ENCODE data around the gene MGME1. TPM values are rescaled to one million over a fixed set of nuclear protein-coding genes. Genes with fewer than 3 reads are reported as not detected.
A peak's percentile ranks its signal among the peaks of the same experiment; 100 is the strongest.
"Not testable (repeated sequence)": the region's sequence is repeated elsewhere in the genome, so short reads cannot be mapped to it uniquely, and the experiment has no call there.

Gene MGME1
- total RNA-seq, 1 donor from 2014 or later, result 12.9 TPM

- DNase-seq (ENCODE audit: low read depth), result no peak
Observed at GRCh38 chr20:17959257-17959627, 9.6 kb upstream of the MGME1 start.

DNA sequence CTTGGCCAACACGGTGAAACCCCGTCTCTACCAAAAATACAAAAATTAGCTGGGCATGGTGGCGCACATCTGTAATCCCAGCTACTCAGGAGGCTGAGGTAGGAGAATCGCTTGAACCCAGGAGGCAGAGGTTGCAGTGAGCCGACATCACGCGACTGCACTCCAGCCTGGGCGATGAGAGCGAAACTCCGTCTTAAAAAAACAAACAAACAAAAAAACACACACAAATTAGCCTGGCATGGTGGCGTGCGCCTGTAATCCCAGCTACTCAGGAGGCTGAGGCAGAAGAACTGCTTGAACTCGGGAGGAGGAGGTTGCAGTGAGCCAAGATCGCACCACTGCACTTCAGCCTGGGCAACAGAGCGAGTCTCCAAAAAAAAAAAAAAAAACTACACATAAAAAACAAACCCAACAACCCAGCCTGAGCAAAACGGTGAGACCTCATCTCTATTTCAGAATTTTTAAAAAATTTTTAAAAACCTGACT is 8.4 kb upstream of the MGME1 start:
- DNase-seq (ENCODE audit: low read depth), result not testable (repeated sequence)

DNA sequence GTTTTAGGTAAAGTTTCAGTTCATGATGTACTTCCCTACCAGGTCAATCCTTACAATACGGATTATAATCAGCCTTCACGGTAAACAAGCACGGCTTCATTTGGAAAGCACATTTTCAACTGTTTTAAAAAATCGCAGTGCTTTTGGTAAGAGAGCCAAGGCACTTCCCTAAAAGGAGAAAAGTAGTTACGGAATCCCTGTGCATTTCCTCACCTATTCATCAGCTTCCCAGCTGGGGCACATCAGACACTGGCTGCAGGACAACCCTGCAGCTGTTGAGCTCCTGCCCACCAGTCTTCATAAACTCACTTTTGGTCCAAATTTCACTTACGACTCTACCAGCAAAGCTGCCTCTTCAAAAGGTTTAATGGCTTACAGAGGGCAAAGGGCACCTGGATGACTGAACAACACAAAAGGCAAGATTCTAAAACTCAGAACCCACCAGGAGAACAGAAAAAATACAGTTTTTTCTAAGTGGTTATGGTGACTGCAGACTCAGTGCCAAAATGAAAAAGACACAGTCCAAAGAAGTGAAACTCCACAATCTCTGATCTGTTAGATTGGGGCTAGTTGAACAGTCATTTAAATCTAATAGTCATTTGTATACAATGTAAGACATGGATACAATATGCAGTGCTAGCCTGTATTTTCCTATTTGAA is 7.8 kb upstream of the MGME1 start:
- peak; percentile 55 for DNase-seq (ENCODE audit: low read depth)

GRCh38 chr20:17961587-17961940 is 7.3 kb upstream of the MGME1 start:
- DNase-seq (ENCODE audit: low read depth), result no peak

GRCh38 chr20:17963114-17963897 is 5.5 kb upstream of the MGME1 start:
- no peak for DNase-seq (ENCODE audit: low read depth)

- DNase-seq (ENCODE audit: low read depth), result no peak
Observed at GRCh38 chr20:17964073-17964472, 4.7 kb upstream of the MGME1 start.

DNA sequence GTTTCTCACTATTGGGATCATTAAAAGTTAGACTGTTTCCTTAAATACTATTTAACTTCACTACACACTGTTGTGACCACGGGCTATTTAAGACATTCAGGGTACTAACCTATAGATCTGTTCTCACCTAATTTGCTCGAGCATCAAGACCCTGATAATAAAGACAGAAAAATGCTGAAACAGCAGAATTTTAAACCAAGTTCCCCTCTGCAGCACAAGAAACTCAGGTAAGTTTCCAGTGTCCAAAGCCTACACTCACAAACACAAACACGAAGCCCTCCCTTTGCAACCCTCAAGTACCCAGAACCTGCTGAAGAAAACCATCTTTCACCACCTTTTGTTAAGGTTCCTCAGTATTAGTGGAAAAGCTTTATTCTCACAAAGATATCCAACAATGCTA is 4.2 kb upstream of the MGME1 start:
- DNase-seq (ENCODE audit: low read depth), result no peak

DNA sequence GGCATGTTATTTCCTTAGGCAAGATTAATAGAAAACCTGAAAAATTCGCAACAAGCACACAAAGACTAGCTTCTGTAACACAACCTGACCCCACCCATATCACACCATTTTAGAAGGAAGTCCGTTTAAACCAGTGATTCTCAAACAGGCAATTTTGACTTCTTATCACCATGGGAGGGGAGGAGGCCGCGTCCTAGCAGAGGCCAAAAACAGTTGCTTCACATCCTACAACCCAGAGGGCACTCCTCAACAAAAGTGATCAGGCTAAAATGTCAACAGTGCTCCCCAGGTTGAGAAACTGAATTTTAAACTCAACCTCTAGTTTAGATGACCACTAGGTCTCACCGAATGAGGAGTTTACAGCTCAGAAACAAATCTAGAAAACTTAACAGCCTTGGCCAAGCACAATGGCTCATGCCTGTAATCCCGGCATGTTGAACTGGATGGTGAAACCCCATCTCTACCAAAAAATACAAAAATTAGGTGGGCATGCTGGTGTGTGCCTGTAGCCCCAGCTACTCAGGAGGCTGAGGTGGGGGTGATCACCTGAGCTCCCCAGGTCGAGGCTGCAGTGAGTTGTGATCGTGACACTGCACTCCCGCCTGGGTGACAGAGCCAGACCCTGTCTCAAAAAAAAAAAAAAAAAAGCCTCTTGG is 3.6 kb upstream of the MGME1 start:
- no peak for DNase-seq (ENCODE audit: low read depth)

DNA sequence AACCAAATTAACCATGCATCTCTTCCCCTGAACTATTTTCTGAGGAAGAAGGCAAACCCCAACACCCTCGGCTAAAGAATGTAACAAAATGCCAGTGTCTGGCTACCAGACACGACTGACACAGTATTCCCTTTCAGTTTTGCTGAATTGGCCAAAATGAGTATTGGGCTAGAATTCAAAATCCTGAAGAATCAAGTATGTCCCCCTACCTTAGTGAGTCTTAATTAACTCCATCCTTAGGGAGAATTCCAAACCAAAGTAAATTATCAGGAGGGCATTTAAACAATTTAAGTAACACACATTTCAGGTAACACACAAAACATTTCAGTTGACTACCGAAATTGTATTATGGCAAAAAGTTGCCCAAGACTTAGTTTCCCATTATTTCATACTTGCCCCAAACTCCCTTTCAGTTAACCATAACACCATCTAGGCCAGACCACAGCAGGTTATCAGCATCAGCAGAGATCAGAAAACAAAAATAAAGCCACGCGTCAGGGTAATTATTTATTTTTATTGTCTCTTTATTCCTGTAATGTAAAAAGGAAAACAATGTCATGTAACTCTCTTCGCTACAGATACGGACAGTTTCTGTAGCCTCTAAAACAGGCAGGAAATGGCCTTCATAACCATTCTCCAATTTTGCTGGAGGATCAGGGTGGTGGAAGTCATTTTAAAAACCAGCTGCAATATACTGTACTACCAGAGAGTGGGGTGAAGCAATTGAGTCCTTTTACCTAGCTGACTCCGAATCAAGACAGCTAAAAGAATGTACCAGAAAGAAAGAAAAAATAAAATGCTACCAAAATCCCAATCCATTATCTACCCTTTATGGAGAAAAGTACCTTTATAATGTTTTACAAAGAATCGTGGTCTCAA is 2.1 kb upstream of the MGME1 start:
- DNase-seq (ENCODE audit: low read depth), result peak; percentile 61

DNA sequence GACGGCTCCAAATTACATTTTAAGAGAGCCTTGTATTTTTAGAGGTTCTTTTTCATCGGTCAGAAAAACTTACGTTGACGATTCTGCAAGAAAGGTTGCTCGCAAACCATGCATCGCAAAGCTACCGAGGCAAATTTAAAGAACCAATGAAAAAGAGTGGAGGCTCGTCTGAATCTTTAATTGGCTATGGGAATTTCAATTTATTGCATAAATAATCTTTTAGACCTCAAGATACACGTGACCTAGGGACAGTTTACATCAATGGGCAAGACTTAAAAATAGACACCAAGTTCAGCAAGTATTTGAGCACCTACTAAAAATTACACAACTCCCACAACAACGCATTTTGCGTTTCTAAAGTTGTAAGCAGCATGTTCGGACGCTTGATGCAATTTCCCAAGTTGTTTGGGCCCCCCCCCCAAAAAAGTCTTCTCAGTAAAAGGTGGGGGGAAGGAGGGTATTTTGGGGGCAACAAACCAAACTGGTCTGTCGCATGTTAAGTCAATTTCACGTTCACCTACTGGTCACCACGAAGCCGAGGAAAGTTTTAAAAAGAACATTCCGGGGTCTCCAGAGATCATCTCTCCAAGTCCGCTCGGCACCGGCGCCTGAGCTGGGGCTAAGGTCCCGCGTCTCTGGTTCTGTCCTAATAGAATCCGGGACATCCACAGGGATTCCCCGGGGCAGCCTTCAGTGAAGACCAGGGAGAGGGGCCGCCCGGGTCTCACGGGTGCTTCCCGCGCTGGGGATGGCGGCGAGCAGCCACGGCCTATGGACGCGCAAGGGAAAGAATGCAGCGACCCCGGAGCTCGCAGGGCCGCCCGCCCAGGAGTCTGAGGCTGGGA is 1.1 kb upstream of the MGME1 start:
- no peak for DNase-seq (ENCODE audit: low read depth)

GRCh38 chr20:17969278-17969883 is 563 bp downstream of the MGME1 start:
- DNase-seq (ENCODE audit: low read depth), result peak; percentile 38

- DNase-seq (ENCODE audit: low read depth), result peak; percentile 73
Observed at GRCh38 chr20:17969884-17970409, 1.1 kb downstream of the MGME1 start.

DNA sequence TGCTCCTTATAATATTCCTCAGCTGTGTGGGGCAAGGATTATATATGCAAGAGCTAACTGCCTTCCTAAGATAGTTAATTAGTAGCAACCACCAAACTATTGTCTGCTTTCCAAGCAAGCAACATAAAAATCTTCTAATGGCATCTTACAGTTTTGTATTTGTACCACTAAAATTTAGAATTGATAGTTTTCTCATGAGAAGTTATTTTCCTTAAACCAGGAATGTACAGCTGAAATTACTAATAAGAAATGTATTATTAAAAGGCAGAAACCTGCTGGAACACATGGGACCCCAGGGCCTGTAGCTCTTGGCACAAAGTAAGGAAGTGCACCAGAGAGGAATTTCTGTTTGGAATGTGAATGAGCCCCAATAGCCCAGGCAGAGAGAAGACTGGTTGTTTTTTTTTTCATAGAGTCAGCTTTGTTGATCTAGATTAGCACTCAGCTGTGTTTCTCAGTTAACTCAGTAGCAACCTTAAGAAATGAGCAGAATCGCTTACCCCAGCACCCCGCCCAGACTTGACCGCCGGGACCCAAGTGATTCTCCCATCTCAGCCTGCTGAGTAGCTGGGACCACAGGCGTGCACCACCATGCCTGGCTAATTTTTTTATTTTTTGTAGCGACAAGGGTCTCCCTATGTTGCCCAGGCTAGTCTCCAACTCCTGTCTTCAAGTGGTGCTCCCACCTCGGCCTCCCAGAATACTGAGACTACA is 2.6 kb downstream of the MGME1 start:
- DNase-seq (ENCODE audit: low read depth), result peak; percentile 87

DNA sequence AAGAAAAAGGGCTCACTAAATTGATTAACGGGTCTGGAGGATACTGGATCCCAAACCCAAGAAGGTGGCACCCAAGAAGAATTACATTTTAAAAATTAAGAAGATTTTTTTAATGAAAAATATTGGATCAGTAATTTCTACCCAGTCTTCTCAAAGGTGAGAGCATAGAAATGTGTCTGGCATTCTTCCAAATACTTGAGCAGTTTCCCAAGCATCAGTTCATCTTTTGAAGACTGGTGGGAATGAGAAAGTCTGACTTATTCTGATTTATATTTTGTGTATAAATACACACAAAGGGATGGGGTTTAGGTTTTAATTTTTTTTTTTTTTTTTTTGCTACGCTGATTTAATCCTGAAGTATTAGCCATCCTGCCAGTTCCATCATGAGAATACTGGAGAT is 3.3 kb downstream of the MGME1 start:
- DNase-seq (ENCODE audit: low read depth), result no peak

DNA sequence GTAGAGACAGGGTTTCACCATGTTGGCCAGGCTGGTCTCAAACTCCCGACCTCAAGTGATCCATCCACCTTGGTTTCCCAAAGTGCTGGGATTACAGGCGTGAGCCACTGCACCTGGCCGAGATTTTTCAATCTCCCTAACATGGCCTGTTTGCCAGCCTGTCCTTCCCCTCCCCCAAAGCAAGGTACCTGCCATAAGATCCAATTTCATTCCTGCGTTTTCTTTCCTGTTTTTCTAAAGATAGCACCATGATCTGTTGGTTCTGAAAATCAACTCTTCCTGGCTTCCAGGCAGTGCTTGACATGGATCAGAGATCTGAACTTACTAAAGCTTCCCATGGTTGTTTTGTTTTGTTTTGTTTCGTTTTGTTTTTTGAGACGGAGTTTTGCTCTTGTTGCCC is 7.5 kb downstream of the MGME1 start:
- DNase-seq (ENCODE audit: low read depth), result no peak

DNA sequence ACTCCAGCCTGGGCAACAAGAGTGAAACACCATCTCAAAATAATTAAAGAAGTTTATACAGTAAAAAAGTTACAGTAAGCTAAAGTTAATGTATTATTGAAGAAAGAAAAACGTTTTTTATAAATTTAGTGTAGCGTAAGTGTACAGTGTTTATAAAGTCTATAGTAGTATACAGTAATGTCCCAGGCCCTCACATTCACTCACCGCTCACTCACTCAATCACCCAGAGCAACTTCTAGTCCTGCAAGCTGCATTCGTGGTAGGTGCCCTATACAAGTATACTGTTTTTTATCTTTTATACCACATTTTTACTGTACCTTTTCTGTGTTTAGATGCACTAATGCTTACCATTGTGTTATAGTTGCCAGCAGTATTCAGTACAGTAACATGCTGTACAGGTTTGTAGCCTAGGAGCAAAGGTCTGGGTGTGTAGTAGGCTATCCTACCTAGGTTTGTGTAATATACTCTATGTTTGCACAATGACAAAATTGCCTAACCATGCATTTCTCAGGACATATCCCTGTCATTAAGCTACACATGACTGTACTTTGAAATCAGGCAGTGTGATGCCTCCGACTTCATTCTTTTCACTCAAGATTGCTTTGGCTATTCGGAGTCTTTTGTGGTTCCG is 16.7 kb downstream of the MGME1 start:
- DNase-seq (ENCODE audit: low read depth), result peak; percentile 52

DNA sequence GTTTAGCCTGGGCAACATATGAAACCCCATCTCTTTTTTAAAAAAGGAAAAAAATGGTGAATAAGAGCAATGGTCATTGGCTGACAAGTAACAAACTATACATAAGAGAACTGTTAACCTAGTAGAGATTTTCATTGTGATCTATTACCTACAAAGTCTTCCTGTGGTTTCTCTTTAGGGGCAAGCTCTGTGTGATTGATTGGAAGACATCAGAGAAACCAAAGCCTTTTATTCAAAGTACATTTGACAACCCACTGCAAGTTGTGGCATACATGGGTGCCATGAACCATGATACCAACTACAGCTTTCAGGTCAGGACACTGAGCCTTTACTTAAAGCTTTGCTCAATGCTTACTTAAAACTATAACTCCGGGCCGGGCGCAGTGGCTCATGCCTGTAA is 19.2 kb downstream of the MGME1 start:
- DNase-seq (ENCODE audit: low read depth), result no peak

- DNase-seq (ENCODE audit: low read depth), result peak; percentile 27
Observed at GRCh38 chr20:17990278-17990972, 21.6 kb downstream of the MGME1 start.

DNA sequence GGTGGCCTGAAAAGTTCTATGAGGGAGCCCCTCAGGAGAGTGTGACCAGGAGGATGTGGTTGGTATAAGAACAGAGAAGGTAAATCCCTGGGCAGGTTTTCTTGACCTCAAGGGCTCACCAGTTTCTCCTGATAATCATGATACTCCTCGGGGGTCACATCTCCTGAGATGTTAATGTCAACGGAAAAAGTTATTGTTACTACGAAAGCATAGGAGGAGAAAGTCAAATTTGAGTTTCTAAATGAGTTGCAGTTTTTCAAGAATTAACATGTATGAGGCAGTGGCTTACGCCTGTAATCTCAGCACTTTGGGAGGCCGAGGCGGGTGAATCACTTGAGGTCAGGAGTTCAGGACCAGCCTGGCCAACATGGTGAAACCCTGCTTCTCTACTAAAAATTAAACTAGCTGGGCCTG is 23.4 kb downstream of the MGME1 start:
- DNase-seq (ENCODE audit: low read depth), result peak; percentile 12
